Pancreas (tissue), 10 donors: ENCODE data around the gene SLC39A11. TPM values are rescaled to one million over a fixed set of nuclear protein-coding genes. Genes with fewer than 3 reads are reported as not detected.

Experiments used
- ATAC-seq, 4 donors: fragments of 200-7000 bp; cut with Tn5 transposase; one replicate each; pipeline versions ENCODE4 v1.8.0 to v1.9.1; 2020; ENCODE audit warnings: mild to moderate bottlenecking in 4 of 4, moderate library complexity in 4 of 4
- DNase-seq, 6 donors: peaks; one replicate each; pipeline ENCODE4 v3.0.0-alpha.2; 2020
- FAIRE-seq: peaks from 2 replicates; lab custom pipeline; 2012; peaks lifted over from hg19 to GRCh38; lab: Jason Lieb, UNC
- H3K27ac ChIP-seq, 4 donors: fragments of 200-600 bp; sonication (generic); 1 replicate in 3 of 4; 2 replicates in 1 of 4; pipeline versions ENCODE4 v1.5.0 to v1.8.0; 2020
- H3K27me3 ChIP-seq, 4 donors: fragments of 200-600 bp; one replicate each; pipeline ENCODE4 v1.8.0; 2021
- H3K36me3 ChIP-seq, 3 donors: fragments of 200-600 bp; sonication (generic) in 1 of 3; one replicate each; pipeline versions ENCODE4 v1.5.0 to v1.8.0; 2020 to 2021
- H3K4me1 ChIP-seq, 3 donors: fragments of 200-600 bp; one replicate each; pipeline ENCODE4 v1.8.0; 2021
- H3K4me3 ChIP-seq, 4 donors: fragments of 200-600 bp; sonication (generic) in 2 of 4; one replicate each; pipeline versions ENCODE4 v1.5.0 to v1.8.0; 2020 to 2021
- H3K9me3 ChIP-seq, 4 donors: fragments of 200-600 bp; one replicate each; pipeline ENCODE4 v1.8.0; 2021
- CTCF ChIP-seq, 4 donors: fragments of 200-600 bp; sonication (generic) in 3 of 4; IDR thresholded peaks; one replicate each; pipeline versions ENCODE4 v1.5.0 to v1.8.0; 2021; ENCODE audit warnings: antibody characterized with exemption in 4 of 4
- WGBS, 2 donors: extraction: QIAGEN DNeasy Blood & Tissue Kit; methylation state at CpG; one replicate each; pipeline ENCODE4 v1.1.7; 2013; 5-methylcytosine and 5-hydroxymethylcytosine counted together
- intact Hi-C, 3 donors: fragments of 100-400 bp; cut with DNase I; formaldehyde crosslinking; loops; one replicate each; pipeline versions ENCODE4 v1.11.1 to v1.14.2; 2022
- polyA plus RNA-seq, 2 donors: library from polyadenylated mRNA; stranded (reverse); fragments of 200-250 nt; gene quantifications; one replicate each; pipeline ENCODE4 v1.2.3, GENCODE V29; 2013
- total RNA-seq, 6 donors: library from RNA; stranded (reverse); fragmentation: NEBNext Ultra II Directional in 4 of 6; extraction: Animal tissue kit (Norgen Biotek cat#: 25700) in 4 of 6; gene quantifications; one replicate each; pipeline versions ENCODE4 v1.2.1 to v1.2.4, GENCODE V29; 2021 to 2023
- donor health status: healthy with polysubstance abuse.
- donor health status: DM: no; HTN: no; CAD: no; lungs with moderate emphysema.
- donor health status: DM: no; HTN: no; CAD: no.
- donor health status: control.
- donor health status: control.
- donor health status: Bipolar disorder and iron deficiency.
- donor health status: DM: yes; HTN: yes; CAD: no.
- donor health status: DM: no; HTN: no; CAD: no.
- donor health status: DM: no; HTN: no; CAD: no.
- donor health status: DM: yes; HTN: yes; CAD: no.

Gene SLC39A11
- total and polyA plus RNA-seq, 8 donors: 7.9 to 32.9 (median 19.9) TPM

- intact Hi-C loops: no loop called here
- Histone ChIP-seq H3K27me3 (no peaks in the 10 kb centered on the region), H3K4me1 (no peaks in the 10 kb centered on the region), H3K4me3 (no peak overlapping the region), H3K9me3 (no peaks in the 10 kb centered on the region), H3K36me3 (no peaks in the 10 kb centered on the region), H3K27ac (no peak overlapping the region)
- TF ChIP-seq CTCF (IDR thresholded peaks at IDR 0.05): no peak
- ATAC-seq: no peak
- FAIRE-seq: no peak
- DNase-seq: no peak
- WGBS, 2 donors: 78 to 82% methylated on average over 5 of the region's 5 CpGs
Observed at GRCh38 chr17:72946696-72947095, 145.8 kb downstream of the SLC39A11 start.

- no peak for ATAC-seq
- WGBS, 2 donors: 87 to 95% methylated on average over 3 of the region's 3 CpGs
- Histone ChIP-seq H3K36me3 (no peaks in the 10 kb centered on the region), H3K4me3 (no peak overlapping the region), H3K27ac (no peak overlapping the region), H3K27me3 (no peaks in the 10 kb centered on the region), H3K9me3 (no peaks in the 10 kb centered on the region), H3K4me1 (no peaks in the 10 kb centered on the region)
- DNase-seq: no peak
- no peak for TF ChIP-seq CTCF (IDR thresholded peaks at IDR 0.05)
- intact Hi-C loops: no loop called here
- FAIRE-seq: no peak
Observed at GRCh38 chr17:72946156-72946555, 146.3 kb downstream of the SLC39A11 start.

- Histone ChIP-seq H3K27me3 (no peaks in the 10 kb centered on the region), H3K9me3 (no peaks in the 10 kb centered on the region), H3K36me3 (no peaks in the 10 kb centered on the region), H3K27ac (no peak overlapping the region), H3K4me3 (no peak overlapping the region), H3K4me1 (no peaks in the 10 kb centered on the region)
- ATAC-seq (peak in 2 of 4 donors; percentile 71 to 81), DNase-seq (no peak), FAIRE-seq (no peak)
- intact Hi-C loops: no loop called here
- TF ChIP-seq CTCF (IDR thresholded peaks at IDR 0.05): no peak
- WGBS, 2 donors: 76 to 81% methylated on average over 6 of the region's 6 CpGs
Observed at GRCh38 chr17:72945473-72945872, 147.0 kb downstream of the SLC39A11 start.

- H3K4me1 ChIP-seq: no peaks in the 10 kb centered on the region
- intact Hi-C loops: no loop called here
- no peak for DNase-seq
- no peaks in the 10 kb centered on the region for H3K36me3 ChIP-seq
- TF ChIP-seq CTCF (IDR thresholded peaks at IDR 0.05): no peak
- no peaks in the 10 kb centered on the region for H3K27me3 ChIP-seq
- H3K27ac ChIP-seq: no peak overlapping the region
- H3K9me3 ChIP-seq: no peaks in the 10 kb centered on the region
- no peak for FAIRE-seq
- H3K4me3 ChIP-seq: no peak overlapping the region
- no peak for ATAC-seq
- 92 to 97% methylated on average over 4 of the region's 4 CpGs for WGBS, 2 donors
Observed at GRCh38 chr17:72943826-72944689, 148.4 kb downstream of the SLC39A11 start.

- H3K27ac ChIP-seq: no peak overlapping the region
- H3K36me3 ChIP-seq: no peaks in the 10 kb centered on the region
- no peak for FAIRE-seq
- intact Hi-C loops: no loop called here
- ATAC-seq: no peak
- H3K9me3 ChIP-seq: no peaks in the 10 kb centered on the region
- H3K4me3 ChIP-seq: no peak overlapping the region
- DNase-seq: no peak
- no peaks in the 10 kb centered on the region for H3K27me3 ChIP-seq
- no peaks in the 10 kb centered on the region for H3K4me1 ChIP-seq
- WGBS, 2 donors: 94 to 97% methylated on average over 6 of the region's 6 CpGs
- TF ChIP-seq CTCF (IDR thresholded peaks at IDR 0.05): no peak
Observed at GRCh38 chr17:72942579-72942978, 149.9 kb downstream of the SLC39A11 start.
